Progenitor cell of endocrine pancreas (in vitro differentiated cells): Measurements from ENCODE around the gene MPG. TPM values are rescaled to one million over a fixed set of nuclear protein-coding genes. Genes with fewer than 3 reads are reported as not detected.

Source experiments
- DNase-seq: peaks from one replicate; pipeline ENCODE4 v3.0.0; 2021; ENCODE audit warnings: low spot score; ENCODE audit not compliant: unreplicated experiment
- H3K27ac Mint-ChIP-seq: 2 replicates; pipeline ENCODE4 v1.8.0; 2021; ENCODE audit warnings: mild to moderate bottlenecking, moderate library complexity, mixed read lengths
- H3K27me3 Mint-ChIP-seq: 2 replicates; pipeline ENCODE4 v1.8.0; 2021; ENCODE audit warnings: mixed read lengths
- H3K36me3 Mint-ChIP-seq: 2 replicates; pipeline ENCODE4 v1.8.0; 2022; ENCODE audit warnings: mixed read lengths; ENCODE audit not compliant: insufficient read depth
- H3K4me1 Mint-ChIP-seq: 2 replicates; pipeline ENCODE4 v1.8.0; 2021; ENCODE audit warnings: low read depth, mixed read lengths
- H3K4me3 Mint-ChIP-seq: 2 replicates; pipeline ENCODE4 v1.8.0; 2021; ENCODE audit warnings: low read depth, mild to moderate bottlenecking, moderate library complexity, mixed read lengths
- H3K9me3 Mint-ChIP-seq: 2 replicates; pipeline ENCODE4 v1.8.0; 2021; ENCODE audit warnings: low read depth, mixed read lengths
- total RNA-seq: library from RNA; stranded (reverse); gene quantifications from 2 replicates; pipeline ENCODE4 v1.2.1, GENCODE V29; 2021
- TF ChIP-seq, protein P1 (sequence below): fragments of 200-600 bp; sonication (generic); IDR thresholded peaks from one replicate; pipeline ENCODE4 v1.5.0; 2021; ENCODE audit warnings: antibody characterized with exemption, mild to moderate bottlenecking; ENCODE audit not compliant: unreplicated experiment

The MPG gene
- total RNA-seq, 1 donor from 2014 or later, result 35.2 TPM

DNA sequence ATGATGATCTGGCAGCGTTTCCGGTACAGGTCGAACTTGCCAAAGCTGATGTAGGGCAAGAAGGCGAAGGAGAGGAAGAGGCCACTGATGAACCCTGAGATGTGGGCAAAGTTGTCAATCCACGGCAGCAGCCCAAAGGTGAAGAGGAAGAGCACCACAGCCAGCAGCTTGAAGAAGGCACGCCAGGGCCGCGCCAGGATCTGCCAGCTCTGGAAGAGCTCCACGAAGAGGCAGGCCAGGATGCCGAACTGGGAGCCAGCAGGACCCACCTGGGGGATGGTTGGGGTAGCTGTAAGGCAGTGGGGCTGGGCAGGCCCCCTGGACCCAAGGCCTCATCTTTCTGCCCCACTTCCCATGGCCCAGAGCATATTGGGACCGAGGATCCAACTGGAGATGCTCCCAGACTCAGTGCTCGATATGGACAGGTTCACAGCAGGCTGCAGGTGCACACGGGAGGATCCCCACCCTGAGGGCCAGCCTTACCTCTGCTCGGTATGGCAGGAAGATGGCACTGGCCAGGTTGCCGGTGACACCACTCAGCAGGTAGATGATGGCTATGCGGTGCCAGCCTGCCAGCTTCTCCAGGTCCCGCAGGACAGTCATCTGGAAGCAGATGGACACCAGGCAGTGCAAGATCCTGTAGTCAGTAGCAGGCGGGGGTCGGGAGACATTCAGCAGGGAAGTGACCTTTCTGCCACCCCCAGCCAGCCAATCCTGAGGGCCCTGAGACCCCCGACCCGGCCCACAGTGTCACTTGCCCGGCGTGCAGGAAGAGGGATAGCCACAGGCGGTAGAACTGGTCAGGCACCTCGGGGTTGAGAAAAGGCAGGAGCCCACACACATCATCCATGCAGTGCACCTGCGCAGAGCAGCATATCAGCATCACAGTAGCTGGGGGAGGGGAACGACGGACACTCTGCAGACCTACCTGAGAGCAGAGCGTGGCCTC lies 19.3 kb upstream of the MPG start:
- Mint-ChIP-seq H3K9me3 (no peaks in the 10 kb centered on the region), H3K27me3 (no peaks in the 10 kb centered on the region), H3K4me1 (peaks cover under 1% of the 10 kb centered on the region), H3K36me3 (peaks cover 16% of the 10 kb centered on the region), H3K4me3 (no peak overlapping the region), H3K27ac (no peak overlapping the region)
- DNase-seq, result no peak
- TF ChIP-seq, protein P1, sequence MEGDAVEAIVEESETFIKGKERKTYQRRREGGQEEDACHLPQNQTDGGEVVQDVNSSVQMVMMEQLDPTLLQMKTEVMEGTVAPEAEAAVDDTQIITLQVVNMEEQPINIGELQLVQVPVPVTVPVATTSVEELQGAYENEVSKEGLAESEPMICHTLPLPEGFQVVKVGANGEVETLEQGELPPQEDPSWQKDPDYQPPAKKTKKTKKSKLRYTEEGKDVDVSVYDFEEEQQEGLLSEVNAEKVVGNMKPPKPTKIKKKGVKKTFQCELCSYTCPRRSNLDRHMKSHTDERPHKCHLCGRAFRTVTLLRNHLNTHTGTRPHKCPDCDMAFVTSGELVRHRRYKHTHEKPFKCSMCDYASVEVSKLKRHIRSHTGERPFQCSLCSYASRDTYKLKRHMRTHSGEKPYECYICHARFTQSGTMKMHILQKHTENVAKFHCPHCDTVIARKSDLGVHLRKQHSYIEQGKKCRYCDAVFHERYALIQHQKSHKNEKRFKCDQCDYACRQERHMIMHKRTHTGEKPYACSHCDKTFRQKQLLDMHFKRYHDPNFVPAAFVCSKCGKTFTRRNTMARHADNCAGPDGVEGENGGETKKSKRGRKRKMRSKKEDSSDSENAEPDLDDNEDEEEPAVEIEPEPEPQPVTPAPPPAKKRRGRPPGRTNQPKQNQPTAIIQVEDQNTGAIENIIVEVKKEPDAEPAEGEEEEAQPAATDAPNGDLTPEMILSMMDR, result no peak

DNA sequence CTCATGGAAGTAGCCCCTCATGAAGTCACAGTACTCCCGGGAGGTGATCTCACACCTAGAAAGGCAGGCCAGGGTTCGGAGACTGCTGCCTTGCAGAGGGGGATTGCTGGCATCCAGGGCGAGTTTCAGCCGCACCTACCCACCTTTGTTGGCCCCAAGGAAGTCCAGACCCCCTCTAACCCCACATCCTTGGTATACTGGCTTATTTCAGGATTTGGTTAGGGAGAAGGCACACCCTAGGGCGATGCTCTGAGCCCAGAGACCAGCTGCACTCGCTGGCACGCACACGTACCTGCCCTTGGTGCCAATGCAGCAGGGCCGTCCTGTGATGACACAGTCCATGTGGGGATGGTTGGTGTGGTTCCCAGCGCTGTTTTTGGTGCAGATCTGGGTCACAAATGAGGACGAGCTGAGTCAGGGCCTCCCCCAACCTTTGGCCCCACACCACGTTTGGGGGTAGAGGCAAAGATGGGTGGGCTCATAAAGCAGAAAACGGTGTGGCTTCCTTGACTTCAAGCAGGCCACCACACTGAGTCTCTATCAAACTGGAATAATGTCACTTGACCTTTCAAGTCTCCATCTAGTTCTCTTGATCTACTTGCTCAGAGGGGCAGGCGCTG lies 18.5 kb upstream of the MPG start:
- no peak overlapping the region for H3K27ac Mint-ChIP-seq
- H3K27me3 Mint-ChIP-seq, result no peaks in the 10 kb centered on the region
- no peak overlapping the region for H3K4me3 Mint-ChIP-seq
- TF ChIP-seq, protein P1, result no peak
- no peaks in the 10 kb centered on the region for H3K4me1 Mint-ChIP-seq
- H3K9me3 Mint-ChIP-seq, result no peaks in the 10 kb centered on the region
- no peak for DNase-seq
- peaks cover 16% of the 10 kb centered on the region for H3K36me3 Mint-ChIP-seq

DNA sequence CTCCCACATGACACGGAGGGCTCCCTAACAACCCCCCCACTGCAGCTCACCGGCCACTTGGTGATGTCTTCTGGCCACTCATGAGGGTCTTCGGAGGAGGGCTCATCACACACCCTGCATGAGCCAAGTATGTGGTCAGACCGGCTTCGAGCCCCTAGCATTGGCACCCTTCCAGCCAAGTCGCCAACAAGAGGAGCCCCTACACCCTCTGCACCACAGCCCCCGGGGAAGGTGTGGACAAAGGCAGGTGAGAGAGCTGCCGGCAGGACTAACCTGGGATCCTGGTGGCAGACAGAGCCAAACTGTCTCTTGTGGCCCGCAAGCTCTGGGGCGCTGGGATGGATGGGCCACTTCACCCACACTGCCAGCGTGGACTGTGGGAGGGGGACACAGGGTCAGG lies 17.9 kb upstream of the MPG start:
- Mint-ChIP-seq H3K36me3 (peaks cover 16% of the 10 kb centered on the region), H3K9me3 (no peaks in the 10 kb centered on the region), H3K4me3 (no peak overlapping the region), H3K27ac (no peak overlapping the region), H3K4me1 (no peaks in the 10 kb centered on the region), H3K27me3 (no peaks in the 10 kb centered on the region)
- no peak for DNase-seq
- TF ChIP-seq, protein P1, result no peak

DNA sequence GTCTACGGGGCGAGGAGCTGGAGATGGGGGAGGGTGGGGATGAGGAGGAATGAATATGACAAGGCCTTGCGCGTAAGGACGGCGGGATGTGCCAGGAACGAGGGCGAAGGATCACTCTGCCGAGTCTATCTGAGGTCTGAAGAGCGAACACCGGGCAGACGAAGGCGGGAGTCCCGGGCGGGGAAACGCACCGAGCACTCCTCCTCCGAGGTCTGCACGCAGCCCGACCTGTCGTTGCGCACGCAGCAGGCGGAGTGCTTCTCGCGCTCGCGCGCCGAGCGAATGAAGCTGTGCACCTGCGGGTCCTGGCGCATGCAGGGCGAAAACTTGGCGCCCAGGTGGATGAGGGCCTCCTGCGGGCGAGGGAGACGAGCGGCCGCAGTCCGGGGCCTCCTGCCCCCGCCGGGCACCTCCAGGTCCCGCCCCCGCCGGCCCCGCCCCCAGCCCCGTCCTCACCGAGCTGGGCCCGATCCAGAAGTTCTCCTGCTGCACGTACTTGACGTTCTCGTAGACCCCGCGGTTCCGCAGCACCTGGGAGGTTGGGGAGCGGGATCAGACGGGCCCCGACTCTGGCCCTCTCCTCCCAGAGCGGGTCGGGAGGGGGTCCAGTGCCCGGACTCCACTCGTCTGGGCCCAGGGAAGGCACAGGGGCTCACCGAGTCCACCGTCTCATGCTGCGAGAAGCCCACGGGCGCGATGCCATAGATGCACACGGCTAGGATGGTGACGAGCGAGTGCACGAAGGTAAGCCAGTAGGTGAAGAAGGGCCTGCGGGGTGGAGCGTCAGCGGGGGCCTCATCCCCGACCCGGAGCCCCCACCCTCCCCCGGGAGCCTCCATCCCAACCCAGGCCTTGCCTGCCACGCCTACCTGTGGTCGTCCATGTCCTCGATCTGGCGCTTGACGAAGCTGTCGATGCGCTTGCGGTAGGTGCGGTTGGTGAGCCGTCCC lies 16.8 kb upstream of the MPG start:
- TF ChIP-seq, protein P1, result no peak
- H3K4me3 Mint-ChIP-seq, result no peak overlapping the region
- H3K9me3 Mint-ChIP-seq, result no peaks in the 10 kb centered on the region
- no peak for DNase-seq
- no peaks in the 10 kb centered on the region for H3K27me3 Mint-ChIP-seq
- H3K36me3 Mint-ChIP-seq, result peaks cover 13% of the 10 kb centered on the region
- H3K4me1 Mint-ChIP-seq, result no peaks in the 10 kb centered on the region
- no peak overlapping the region for H3K27ac Mint-ChIP-seq

DNA sequence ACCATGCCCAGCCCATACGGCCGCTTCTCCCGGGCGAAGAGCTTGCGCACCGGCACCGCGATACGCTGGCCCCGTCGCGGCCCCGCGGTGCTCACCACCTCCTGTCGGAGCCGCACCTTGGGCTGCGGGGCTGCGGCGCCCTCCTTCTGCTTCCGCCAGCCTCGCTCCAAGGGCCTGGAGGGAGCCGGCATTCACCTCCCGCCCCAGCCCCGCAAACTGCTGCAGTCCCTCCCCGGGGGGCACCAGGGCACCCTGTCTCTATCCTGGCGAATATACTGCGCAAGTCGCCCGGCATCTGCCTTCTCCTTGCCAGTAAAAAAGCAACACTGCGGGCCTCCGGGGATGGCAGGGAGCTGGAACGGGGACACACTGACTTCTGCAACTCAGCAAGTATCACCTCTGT lies 16.1 kb upstream of the MPG start:
- no peak for DNase-seq
- TF ChIP-seq, protein P1, result no peak
- H3K9me3 Mint-ChIP-seq, result no peaks in the 10 kb centered on the region

More for the DNA sequence above, 16.1 kb upstream of the MPG start:
- Mint-ChIP-seq H3K27ac (no peak overlapping the region), H3K4me3 (no peak overlapping the region), H3K36me3 (peaks cover 13% of the 10 kb centered on the region), H3K4me1 (no peaks in the 10 kb centered on the region), H3K27me3 (no peaks in the 10 kb centered on the region)
